ENCODE data around the gene CRB1. TPM values are rescaled to one million over a fixed set of nuclear protein-coding genes. Genes with fewer than 3 reads are reported as not detected.

The CRB1 gene
- total RNA-seq, 3 donors from 2014 or later, result 0.33 to 1.0 (median 0.48) TPM

DNA sequence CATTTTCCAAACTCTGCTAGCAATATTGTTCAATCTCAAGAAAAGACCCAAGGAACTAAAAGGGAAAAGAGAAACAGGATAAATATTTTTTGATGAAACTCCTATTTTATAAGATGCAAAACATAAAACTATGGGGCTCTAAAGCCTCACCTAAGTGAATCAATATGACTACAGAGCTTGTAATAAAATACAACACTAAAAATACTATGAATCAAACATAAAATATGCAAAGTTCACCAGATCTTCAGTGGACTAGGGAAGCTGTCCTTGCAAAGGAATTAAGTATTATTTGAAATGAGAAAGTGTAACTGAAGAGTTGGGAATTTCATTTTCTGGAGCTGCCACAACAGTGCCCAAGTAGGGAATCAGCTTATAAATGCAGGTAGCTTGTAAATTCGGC lies 124.5 kb downstream of the CRB1 start:
- no peaks in the 10 kb centered on the region for H3K36me3 ChIP-seq
- intact Hi-C loops (cut with DNase I; ENCODE audit: low total_unique reads), result no loop called here
- H3K4me1 ChIP-seq, result no peaks in the 10 kb centered on the region
- no peaks in the 10 kb centered on the region for H3K9me3 ChIP-seq
- DNase-seq (ENCODE audit: low spot score in 2 of 2), result no peak
- H3K27ac ChIP-seq, result no peak overlapping the region
- H3K4me3 ChIP-seq, result no peak overlapping the region
- no peaks in the 10 kb centered on the region for H3K27me3 ChIP-seq
- TF ChIP-seq, protein P1, sequence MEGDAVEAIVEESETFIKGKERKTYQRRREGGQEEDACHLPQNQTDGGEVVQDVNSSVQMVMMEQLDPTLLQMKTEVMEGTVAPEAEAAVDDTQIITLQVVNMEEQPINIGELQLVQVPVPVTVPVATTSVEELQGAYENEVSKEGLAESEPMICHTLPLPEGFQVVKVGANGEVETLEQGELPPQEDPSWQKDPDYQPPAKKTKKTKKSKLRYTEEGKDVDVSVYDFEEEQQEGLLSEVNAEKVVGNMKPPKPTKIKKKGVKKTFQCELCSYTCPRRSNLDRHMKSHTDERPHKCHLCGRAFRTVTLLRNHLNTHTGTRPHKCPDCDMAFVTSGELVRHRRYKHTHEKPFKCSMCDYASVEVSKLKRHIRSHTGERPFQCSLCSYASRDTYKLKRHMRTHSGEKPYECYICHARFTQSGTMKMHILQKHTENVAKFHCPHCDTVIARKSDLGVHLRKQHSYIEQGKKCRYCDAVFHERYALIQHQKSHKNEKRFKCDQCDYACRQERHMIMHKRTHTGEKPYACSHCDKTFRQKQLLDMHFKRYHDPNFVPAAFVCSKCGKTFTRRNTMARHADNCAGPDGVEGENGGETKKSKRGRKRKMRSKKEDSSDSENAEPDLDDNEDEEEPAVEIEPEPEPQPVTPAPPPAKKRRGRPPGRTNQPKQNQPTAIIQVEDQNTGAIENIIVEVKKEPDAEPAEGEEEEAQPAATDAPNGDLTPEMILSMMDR (IDR thresholded peaks at IDR 0.05), result no peak
- TF ChIP-seq POLR2AphosphoS5 (IDR thresholded peaks at IDR 0.05) (no peak), POLR2A (IDR thresholded peaks at IDR 0.05) (no peak)

DNA sequence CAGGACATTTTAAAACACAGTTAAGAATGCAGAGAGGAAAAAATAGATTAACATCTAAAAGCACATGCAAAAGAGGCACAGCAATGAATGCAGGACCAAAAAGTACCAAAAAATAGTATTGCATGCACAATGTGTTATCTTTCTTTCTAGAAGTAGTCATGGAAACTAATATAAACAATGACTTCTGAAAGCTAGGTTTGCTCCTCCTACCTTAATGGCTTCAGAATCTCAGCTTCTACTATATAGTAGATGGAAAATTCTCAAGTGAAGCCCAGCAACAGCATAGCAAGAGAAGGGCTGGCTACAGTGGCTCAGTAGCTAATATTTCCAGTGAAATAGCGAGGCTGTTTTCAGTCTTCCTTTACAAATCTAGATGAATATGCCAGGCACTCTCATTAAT lies 125.1 kb downstream of the CRB1 start:
- Histone ChIP-seq H3K27ac (no peak overlapping the region), H3K4me1 (no peaks in the 10 kb centered on the region), H3K27me3 (no peaks in the 10 kb centered on the region), H3K36me3 (no peaks in the 10 kb centered on the region), H3K4me3 (no peak overlapping the region), H3K9me3 (no peaks in the 10 kb centered on the region)
- TF ChIP-seq, protein P1 (IDR thresholded peaks at IDR 0.05), result no peak
- TF ChIP-seq POLR2A (IDR thresholded peaks at IDR 0.05) (no peak), POLR2AphosphoS5 (IDR thresholded peaks at IDR 0.05) (no peak)
- DNase-seq (ENCODE audit: low spot score in 2 of 2), result no peak
- intact Hi-C loops (cut with DNase I; ENCODE audit: low total_unique reads), result no loop called here

DNA sequence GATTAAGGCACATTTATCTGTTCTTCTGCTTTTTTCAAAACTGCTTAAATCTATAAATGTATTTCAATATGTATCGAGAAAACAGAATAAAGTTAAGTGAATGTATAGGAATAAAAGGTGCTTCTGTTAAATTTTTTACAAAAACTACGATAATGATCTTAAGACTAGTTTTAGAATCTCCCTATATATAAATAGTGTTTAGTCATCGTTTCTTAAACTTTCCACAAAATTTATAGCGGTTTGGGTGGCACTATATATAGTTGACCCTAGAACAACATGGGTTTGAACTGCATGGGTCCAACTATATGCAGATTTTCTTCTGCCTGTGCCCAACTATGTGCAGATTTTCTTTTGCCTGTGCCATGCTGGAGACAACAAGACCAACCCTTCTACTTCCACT lies 125.7 kb downstream of the CRB1 start:
- DNase-seq (ENCODE audit: low spot score in 2 of 2), result no peak
- no peak overlapping the region for H3K4me3 ChIP-seq
- H3K36me3 ChIP-seq, result no peaks in the 10 kb centered on the region
- no peak overlapping the region for H3K27ac ChIP-seq
- no peaks in the 10 kb centered on the region for H3K27me3 ChIP-seq
- no peaks in the 10 kb centered on the region for H3K4me1 ChIP-seq
- TF ChIP-seq, protein P1 (IDR thresholded peaks at IDR 0.05), result no peak
- no peak for TF ChIP-seq POLR2AphosphoS5 (IDR thresholded peaks at IDR 0.05)
- no peak for TF ChIP-seq POLR2A (IDR thresholded peaks at IDR 0.05)
- intact Hi-C loops (cut with DNase I; ENCODE audit: low total_unique reads), result no loop called here
- H3K9me3 ChIP-seq, result no peaks in the 10 kb centered on the region

DNA sequence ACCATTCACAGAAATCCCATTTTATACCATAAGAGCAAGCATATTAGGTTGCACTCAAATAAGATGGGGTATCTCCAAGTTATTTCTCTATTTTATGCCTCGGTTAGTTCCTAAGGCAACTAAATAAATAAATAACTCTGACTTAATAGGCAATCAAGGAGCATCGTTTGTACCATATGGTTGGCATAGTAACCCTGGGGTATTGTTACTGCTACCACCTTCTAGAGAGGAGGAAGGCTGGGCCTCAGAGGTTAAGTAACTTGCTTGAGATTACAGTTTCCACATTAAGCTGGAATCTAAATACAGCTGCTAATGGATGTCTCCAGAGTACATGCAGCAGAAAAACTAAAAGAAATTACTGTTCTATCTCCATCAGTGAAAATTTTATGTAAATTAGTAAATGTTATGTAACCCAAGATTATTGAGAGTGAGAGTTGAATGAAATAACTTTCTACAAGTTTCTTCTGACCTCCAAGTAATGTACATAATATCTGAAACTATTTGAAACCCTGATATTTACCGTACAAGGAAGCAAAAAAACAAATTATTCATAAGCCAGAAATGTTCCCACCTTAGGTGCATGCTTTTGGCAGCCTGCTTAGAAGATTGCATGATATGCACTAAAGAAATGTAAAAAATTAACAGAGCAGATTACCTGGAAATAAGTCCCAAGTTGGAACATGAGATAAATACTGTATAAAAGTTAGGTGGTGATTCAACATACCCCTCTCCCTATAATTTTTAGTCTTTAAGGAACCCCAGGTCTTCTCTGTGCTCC lies 127.0 kb downstream of the CRB1 start:
- Histone ChIP-seq H3K4me3 (no peak overlapping the region), H3K4me1 (no peaks in the 10 kb centered on the region), H3K27ac (no peak overlapping the region), H3K36me3 (no peaks in the 10 kb centered on the region), H3K27me3 (no peaks in the 10 kb centered on the region), H3K9me3 (no peaks in the 10 kb centered on the region)
- no peak for DNase-seq (ENCODE audit: low spot score in 2 of 2)
- TF ChIP-seq POLR2AphosphoS5 (IDR thresholded peaks at IDR 0.05), result no peak
- TF ChIP-seq, protein P1 (IDR thresholded peaks at IDR 0.05), result no peak
- intact Hi-C loops (cut with DNase I; ENCODE audit: low total_unique reads), result no loop called here

DNA sequence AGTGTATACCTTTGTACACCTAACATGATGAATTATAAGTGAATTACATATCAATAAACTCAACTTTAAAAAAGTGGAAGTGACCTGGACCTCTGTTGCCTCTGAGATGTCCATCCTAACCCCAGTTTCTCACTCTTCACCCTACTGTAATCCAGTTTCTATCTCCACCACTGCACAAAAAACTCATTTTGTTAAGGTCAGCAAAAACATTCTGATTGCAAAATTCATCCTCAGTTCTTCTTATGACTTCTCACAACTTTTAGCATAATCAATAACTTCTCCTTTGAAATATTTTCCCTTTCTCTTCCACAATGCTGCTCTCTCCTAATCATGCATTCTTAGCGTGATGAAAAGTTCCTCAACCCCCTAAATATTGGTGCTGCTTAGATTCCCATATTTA lies 129.8 kb downstream of the CRB1 start:
- DNase-seq (ENCODE audit: low spot score in 2 of 2), result no peak
- intact Hi-C loops (cut with DNase I; ENCODE audit: low total_unique reads), result no loop called here
- no peak overlapping the region for H3K4me3 ChIP-seq
- H3K4me1 ChIP-seq, result no peaks in the 10 kb centered on the region
- no peak overlapping the region for H3K27ac ChIP-seq
- no peaks in the 10 kb centered on the region for H3K36me3 ChIP-seq
- no peaks in the 10 kb centered on the region for H3K27me3 ChIP-seq
- no peak for TF ChIP-seq POLR2AphosphoS5 (IDR thresholded peaks at IDR 0.05)
- no peaks in the 10 kb centered on the region for H3K9me3 ChIP-seq

Measured in breast epithelium (tissue), 4 donors.